ENCODE measurements around the gene TMEM95.

TMEM95 gene, protein sequence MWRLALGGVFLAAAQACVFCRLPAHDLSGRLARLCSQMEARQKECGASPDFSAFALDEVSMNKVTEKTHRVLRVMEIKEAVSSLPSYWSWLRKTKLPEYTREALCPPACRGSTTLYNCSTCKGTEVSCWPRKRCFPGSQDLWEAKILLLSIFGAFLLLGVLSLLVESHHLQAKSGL

DNA sequence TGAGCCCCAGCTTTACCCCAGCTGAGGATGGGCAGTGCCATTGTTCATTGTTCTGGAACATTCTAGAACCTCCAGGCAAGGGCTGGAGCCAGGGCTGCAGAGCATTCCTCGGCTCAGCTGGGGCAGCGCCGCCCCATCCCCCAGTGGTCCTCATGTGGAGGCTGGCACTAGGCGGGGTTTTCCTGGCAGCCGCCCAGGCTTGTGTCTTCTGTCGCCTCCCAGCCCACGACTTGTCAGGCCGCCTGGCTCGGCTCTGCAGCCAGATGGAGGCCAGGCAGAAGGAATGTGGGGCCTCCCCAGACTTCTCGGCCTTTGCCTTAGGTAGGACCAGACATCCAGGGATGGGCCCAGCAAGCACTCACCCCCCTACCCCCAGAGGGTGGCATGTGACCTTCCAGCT is at the start of gene TMEM95:
Gene TMEM95, plus strand, starts transcription at position 104 of the 400 bp plus-strand sequence. Its CDS starts 49 bp downstream, at position 153.
- DNase-seq, result no peak

DNA sequence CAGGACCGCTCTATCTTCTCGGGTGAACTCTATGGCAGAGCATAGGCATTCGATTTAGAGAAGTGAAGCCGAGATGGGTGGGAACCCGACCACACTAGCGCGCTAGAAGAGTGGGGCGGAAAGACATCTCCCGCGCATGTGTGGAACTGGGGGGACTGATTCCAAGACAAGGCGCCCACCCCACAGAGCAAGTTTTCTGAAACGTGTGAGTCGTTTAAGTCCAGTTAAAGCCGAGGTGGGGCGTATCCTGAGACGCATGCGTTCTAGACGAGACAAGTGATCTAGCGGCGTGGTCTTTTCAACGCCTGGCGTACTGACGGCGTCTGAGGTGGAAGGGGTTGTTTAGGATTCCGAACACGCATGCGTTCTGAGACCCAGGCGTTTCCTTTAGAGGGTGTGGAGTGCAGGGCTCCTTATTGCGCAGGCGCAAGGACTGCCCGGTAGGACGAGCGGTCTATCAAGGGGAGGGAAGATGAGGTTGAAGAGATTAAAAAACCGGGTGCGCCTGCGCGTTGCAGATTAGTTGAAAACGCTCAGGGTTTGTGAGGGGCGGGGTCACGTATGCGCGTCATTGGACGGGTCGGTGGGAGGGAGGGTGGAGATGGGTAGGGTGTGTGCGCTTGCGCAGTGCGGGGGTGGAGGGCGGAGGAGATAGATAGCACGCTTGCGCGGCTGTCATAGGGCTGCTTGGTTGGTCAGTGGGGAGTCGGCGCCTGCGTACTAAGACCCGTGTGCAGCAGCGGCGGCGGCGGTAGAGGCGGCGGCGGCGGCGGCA is 47.9 kb upstream of the TMEM95 start, which contains the start of gene EIF5A:
Gene EIF5A, plus strand, starts transcription at position 718 of the 775 bp plus-strand sequence. CDS start 2,008 bp downstream, outside the sequence.
- peak; percentile 96 for DNase-seq

DNA sequence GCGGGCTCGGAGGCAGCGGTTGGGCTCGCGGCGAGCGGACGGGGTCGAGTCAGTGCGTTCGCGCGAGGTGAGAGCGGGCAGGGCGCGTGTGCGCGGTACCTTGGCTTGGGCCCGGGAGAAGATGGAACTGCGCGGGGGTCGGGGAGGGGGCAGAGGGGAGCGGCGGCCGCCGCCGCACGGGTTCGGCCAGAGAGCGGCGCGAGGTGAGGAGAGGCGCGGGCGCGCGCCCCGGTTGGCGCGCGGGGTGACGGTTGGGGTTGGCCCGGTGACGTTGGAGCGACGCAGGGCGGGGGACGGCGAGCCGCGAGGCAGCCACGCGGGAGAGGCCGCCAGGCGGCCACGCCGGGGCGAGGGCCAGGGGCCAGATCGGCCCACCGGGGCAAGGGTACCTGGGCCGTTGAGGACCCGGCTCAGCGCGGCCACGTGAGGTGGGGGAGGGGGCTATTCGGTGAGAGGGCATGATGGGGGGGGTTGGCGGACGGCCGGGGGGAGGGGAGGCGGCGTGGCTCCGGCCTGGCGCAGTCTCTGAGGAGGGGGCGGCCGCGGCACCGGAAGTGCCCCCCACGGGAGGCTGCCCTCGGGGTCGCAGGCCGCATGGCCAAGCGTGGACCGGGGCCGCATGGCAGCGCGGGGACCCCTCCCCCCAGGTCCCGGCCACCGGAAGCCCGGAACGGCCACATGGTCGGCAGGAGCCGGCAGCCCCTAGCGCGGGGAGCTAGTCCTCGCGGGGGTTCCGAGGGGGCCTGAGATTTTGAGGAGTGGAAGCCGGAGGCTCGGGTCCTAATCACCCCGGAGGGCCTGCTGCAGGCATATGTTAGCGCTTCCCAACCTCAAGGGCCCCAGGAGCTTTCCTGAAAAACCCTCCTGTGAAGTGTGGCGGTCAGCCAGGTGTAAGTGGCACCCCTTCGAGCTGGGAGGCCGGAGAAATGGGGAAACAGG is 47.0 kb upstream of the TMEM95 start:
- DNase-seq, result no peak

DNA sequence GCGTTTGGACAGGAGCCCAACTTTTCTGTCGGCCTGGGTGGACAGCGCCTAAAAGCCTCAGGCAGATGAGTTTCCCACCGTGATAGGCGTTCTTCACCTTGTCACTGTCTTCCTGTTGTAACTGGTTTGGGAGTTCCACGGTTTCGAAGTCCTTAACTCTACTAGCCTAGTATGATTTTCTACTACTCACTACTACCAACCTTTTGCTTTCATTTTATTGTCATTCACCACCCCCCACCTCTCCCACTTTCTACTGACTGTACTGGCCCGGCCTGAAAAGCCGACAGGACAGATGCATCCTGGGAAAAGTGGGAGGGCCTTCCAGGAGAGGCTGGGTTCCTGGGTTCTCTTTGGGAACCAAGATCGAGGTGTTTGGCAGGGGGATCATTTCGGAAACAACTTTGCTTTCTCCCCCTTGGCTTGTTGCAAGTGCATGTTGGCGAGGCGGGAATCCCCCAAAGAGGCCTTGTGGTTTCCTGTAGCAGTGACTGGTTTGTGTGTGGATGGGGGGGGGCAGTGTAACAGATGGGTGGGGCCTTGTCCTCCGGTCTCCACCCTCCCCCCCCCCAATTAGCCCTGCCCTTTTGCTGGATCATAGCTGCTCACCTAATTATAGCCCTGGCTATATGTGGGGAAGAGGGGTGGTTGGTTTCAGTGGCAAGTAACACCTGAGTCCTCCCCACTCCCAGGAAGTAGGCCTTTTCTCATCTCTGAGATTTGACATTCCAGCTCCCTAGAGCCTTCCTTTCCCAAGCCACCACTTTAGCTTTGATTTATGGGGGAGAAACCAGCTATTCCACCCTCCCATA is 46.1 kb upstream of the TMEM95 start:
- peak; percentile 48 for DNase-seq

DNA sequence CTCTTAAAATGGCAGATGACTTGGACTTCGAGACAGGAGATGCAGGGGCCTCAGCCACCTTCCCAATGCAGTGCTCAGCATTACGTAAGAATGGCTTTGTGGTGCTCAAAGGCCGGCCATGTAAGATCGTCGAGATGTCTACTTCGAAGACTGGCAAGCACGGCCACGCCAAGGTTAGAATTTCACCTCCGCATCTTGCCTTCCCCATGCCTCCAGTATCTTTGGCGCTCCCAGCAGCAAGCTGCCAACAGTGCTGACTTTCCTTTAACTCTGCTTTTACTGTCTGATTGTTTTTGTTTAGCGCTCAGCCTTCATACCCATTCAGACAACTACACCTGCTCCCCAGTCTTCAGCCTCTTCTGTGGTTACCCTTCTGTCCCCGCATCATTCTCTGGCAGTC is 45.3 kb upstream of the TMEM95 start:
- no peak for DNase-seq

DNA sequence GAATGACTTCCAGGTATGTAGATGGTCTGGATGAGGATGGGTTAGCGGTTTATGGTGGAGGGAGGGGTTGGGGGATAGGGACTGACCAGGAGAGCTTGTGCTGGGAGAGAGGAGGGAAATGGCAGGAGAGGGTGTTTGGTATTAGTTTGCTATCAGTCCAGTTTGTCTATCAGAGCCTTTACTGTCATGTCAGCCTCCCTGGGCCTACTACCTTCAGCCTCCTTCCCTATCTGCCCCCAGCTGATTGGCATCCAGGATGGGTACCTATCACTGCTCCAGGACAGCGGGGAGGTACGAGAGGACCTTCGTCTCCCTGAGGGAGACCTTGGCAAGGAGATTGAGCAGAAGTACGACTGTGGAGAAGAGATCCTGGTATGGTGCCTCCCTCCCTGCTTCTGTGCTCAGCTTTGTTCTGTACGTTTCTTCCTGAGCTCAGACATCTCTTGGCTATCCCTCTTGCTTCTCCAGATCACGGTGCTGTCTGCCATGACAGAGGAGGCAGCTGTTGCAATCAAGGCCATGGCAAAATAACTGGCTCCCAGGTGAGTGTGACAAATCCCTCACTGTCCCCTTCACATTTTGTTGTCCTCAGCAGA is 43.7 kb upstream of the TMEM95 start:
- no peak for DNase-seq

DNA sequence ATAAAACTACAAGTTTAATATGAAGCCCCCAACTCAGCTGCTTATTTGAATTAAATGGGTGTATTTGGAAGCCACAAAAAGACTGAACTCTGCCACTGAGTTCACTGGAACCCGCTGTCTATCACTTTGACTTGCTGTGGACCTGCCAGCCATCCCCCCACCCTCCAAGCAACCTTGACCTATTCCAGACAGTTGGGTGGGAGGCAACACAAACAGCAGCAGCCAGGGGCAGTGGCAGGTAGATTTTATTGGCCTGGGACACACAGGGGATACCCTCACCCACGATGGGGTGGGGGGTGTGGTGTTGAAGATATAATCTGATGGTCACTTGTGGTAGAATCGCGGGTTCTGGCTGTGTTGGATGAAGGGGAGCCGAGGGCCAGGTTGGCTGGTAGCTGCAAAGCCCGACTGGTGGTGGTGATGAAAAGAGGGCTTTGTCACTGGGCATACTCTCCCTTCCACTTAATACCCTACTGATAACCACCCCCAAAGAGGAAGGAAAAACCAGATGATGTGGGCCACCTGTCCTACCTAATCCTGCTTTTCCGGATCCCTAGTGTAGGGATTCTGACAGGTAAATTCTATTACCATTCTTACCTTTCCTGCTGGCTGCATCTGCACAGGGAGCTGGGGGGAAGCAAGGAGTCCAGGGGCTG is 42.4 kb upstream of the TMEM95 start:
- no peak for DNase-seq

DNA sequence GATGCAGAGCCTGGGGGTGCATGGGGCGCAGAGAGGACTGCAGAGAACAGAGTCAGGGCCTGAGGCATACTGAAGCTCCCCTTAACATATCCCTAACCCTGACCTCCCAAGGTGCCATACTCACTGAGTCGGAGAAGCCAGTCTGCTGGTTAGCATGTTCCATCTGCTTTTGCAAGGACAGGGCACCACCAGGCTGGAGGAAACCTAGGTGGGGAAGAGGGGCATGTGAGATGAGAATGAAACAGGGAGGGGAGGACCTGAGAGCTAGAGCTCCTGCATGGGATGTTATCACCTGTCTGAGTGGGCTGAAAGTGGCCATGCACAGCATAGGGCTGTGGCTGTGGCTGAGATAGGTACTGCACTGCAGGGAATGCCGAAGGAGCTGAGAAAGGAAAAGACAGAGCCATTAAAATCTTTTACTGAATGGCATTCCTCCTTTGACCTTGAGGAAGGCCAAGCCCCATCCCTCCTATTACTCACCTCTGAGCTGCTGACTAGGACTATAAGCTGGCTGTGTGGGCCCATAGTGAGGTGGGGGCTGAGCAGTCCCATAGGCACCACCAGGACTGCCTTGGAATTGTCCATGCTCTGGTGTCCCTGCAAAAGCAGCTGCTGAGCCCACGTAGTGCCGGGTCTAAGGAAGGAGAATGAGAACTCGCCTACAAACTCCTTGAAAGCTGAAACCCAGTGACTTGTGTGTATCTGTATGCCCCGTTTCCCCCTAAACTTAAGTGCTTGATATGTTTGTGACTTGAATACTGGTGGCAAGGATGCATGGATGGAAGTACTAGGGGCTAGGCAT is 41.7 kb upstream of the TMEM95 start:
- DNase-seq, result no peak

DNA sequence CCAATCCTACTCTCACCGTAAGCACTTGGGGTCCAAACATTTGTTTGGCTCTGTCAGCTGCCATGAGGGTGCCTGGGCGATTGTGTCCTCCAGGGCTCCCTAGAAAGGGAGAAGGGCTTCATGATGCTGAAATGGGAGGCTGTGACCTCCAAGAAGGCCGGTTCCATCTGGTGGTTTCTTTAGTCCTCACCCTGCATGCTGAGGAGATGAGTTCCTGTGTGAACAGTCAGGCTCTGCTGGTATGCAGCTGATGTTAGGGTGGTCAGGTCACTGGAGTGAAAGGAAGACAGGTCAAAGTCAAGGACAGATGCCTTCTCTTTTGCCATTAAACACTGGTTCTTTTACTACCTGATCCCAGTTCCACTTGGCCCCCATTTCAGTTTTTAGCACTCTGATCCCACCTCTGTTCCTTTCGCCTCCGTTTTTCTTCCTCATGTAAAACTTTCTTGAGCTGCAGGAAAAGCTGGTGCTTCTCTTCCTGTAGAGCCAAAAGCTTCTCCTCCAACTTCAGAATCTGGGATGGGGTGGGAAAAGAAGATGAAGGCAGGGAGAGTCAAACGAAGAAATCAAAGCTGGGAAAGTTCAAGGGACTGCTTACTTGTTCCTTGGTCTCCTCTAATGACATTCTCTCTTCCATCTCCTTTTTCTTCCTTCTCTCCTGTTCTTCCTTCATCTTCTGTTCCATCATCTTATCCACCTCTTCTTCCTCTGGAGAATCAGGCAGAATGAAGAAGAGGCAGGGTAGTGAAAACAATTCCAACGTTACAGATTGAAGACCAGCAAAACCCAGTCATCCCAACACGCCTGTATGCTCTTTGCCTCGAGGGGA is 40.9 kb upstream of the TMEM95 start:
- no peak for DNase-seq

DNA sequence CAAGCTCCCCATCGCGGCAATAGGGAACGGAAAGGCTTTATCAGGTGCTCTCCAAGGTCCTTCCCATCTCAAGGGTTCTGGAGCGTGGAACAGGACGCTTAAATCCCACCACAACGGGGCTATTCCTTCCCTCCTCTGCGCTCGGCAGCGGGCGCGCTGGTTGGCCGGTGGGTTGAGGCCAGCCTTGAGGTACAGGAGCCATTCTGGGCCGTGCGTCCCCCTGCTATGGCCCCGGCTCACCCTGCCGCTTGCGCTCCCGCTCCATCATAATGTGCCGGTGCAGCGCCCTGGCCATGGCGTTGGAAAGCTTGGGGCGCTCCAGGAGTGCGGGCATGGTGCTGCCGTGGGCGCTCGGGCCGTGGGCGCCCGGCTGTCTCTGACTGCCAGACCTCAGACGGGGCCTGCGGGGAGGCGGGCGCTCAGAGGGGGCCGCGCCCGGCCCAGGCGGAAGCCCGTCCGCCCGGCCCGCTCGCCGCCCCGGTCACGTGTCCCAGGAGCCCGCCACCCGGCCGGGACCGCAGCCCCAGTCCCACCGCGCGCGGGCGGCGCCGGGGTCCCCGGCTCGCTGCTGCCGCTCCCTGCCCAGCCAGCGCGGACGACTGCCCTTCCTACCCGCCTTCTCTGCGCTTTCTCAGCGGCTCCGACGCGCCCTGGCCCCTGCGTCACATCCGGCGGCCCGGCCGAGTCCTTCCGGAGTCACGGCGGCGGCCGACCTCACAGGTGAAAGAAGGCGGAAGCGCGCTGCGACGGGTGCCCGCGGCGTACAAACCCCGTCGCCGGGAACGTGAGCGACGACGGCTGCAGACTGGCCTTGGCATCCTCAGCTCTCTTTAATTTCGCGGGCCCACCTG is 40.0 kb upstream of the TMEM95 start, which contains the start of gene GPS2:
Gene GPS2, minus strand, starts transcription at position 642 of the 851 bp plus-strand sequence. Its CDS starts 308 bp downstream, at position 334.
- peak; percentile 55 for DNase-seq

DNA sequence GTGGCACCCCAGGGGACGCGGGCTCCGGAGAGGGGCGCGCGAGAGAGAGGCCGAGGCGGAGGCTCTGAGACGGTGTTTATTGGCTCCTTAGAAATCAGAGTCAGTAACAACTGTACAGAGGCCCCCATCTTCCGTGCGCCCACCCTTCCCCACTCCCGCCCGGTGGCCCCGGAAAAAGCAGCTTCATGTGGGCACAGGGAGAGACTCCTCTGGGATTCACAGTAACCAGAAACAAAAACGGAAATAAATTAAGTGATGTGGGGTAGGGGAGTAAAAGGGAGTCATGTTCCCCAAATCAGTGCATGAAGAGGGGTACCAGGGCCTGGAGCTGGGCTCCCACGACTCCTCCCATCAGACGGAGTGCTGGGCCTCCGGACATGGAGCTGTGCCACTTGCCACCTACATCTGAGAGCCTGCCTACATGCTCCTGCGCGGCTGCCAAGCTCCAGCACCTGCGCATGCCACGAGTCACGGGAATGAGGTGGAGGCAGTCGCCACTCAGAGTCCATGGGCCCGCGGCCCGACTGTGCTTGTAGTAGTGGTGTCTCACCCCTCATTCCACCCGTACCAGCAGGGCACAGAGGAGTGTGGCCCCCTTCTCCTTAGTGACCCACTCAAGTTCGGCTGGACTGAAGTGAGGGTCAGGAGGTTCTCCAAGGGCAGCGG is 39.3 kb upstream of the TMEM95 start:
- DNase-seq, result no peak

DNA sequence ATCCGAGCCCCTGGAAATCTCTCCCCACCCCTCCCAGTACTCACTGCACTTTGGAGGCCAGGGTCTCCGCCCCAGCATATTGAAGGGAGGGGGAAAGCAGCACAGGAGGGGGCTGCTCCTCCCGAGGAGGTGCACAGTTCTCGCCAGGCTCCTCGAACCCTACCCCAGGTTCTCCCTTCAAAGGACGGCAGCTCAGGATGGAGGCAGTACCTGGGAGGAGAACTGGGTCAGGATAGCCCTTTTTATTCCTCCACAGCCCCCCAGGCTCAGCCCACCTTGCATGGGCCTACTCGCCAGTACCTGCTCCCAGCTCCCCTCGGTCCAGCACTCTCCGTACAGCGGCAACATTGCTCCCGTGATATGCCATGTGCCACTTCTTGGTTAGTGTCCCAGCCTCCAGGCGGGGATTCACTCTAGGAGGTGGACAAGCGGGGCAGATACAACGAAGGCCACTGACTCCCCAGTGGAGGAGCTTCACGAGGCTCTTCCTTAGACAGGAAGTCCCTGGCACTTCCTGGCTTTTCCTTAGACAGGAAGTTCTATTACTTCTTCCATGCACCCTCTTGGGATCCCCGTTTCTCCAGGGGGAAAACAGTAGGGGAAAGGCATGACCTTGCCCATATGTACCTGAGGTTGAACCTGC is 37.7 kb upstream of the TMEM95 start:
- DNase-seq, result no peak

DNA sequence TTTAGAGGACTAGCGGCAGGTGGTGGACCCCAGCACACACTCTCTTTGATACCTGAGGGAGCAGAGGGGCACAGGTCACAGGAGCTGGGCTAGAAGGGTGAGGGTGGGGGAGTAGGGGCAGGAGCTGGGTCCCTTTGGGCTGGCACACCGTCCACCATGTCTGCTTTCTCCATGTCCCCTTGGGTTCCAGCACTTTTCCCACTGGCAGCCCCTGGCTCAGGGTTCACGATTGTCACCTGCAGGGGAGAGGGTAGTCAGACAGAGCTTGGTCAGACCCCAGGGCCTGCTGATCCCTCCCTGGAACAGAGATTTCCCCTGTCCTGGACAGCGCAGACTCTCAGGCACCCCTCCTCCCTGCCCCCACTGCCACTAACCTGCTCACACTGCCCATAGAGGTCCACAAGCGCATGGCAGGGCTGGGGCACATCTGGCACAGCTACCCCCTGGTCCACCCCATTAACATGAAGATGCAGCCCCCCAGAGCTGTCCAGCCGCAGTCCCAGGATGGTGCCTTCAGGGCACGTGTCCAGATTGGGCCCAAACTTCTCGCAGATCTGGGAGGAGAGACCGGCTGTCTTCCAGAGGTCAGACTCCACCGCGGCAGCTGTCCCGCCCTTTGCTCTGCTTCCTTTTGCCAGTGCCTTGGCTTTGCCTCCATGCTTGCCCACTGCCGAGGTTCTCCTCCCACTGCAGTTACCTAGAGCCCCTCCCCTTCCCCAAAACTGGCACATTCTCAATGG is 36.7 kb upstream of the TMEM95 start:
- DNase-seq, result no peak

DNA sequence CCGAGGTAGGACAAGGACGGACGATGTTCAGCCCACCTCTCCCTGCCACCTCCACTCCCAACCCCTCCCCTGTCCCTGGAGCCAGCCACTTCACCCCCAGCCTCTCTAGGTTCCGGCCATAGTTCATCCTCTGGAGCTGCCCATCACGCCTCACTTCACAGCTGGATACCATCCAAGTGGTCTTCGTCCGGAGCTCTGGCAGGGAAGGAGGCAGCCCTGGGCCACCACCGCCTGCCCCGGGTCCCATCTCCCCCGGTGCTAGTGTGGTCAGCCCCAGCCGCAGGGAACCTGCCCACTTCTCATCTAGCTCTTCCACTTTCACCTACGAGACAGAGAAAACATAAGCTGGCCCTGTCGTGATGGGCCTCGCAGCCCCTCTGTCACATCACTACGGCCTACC is 33.5 kb upstream of the TMEM95 start:
- no peak for DNase-seq

DNA sequence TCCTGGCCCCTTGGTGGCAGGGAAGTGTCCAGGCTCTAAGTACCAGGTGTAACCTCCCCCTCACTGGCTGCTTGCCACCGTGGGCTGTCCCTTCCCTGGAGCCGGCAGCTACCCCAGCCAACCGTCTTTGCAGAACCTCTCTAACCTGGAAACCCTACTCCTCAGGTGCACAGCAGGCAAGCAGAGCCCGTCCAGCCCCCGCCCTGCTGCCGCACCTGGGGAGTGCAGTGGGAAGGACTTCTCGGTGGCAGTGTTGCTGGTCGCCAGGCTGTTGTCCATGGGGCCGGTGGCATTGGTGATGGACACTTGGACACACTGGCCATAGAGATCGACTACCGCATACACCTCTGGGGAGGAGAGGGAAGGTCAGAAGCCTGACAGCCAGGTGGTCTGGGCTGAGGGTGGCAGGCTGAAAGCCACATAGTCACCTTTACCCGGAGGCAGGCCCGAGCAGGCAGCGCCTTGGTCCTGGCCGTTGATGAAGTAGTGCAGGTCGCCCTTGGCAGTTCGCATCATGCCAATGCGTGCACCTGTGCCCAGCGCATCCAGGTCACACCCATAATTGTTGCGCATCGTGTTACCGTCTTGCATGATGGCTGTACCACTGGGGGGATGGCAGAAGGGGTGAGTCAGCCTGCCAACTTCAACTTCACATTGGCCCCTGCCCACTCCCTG is 32.3 kb upstream of the TMEM95 start:
- no peak for DNase-seq

Data from COR-L47 (cell line).